ENCODE measurements around the gene GJC3.
A peak's percentile ranks its signal among the peaks of the same experiment; 100 is the strongest.
"Not testable (repeated sequence)": the region's sequence is repeated elsewhere in the genome, so short reads cannot be mapped to it uniquely, and the experiment has no call there.

GJC3 gene

DNA sequence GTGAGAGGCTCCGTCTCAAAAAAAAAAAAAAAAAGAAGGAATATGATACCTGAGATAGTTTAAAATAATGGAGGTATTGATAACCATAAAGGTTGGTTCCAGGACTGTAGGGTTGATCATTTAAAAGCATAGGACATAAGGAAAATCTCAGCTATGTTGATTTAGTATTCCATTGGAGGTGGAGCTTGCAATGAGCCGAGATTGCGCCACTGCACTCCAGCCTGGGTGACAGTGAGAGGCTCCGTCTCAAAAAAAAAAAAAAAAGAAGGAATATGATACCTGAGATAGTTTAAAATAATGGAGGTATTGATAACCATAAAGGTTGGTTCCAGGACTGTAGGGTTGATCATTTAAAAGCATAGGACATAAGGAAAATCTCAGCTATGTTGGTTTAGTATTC, 23.2 kb upstream of the GJC3 start:
- not testable (repeated sequence) for H3K9ac ChIP-seq (ENCODE audit: low read length); H3K4me3 ChIP-seq (ENCODE audit: low read length); H3K27me3 ChIP-seq (ENCODE audit: control insufficient read depth, insufficient read depth, low read length); H3K27ac ChIP-seq (ENCODE audit: low read depth, low read length); H3K36me3 ChIP-seq (ENCODE audit: control insufficient read depth, insufficient read depth, low read length); H3K4me1 ChIP-seq (ENCODE audit: control insufficient read depth, insufficient read depth, low read length)

DNA sequence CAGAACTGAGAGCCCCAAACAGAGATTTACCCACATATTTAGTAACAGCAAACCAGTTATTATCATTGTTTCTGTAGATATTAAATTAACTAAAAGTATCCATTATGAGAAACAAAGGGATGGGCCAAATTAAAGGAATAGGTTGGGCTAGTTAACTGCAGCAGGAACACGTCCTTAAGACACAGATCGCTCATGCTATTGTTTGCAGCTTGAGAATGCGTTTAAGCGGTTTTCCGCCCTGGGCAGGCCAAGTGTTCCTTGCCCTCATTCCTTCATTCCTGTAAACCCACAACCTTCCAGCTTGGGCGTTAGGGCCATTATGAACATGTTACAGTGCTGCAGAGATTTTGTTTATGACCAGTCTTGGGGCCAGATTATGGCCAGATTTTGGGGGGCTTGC, 21.4 kb upstream of the GJC3 start:
- H3K36me3 ChIP-seq (ENCODE audit: control insufficient read depth, insufficient read depth, low read length); H3K27me3 ChIP-seq (ENCODE audit: control insufficient read depth, insufficient read depth, low read length); H3K27ac ChIP-seq (ENCODE audit: low read depth, low read length); H3K4me1 ChIP-seq (ENCODE audit: control insufficient read depth, insufficient read depth, low read length); H3K4me3 ChIP-seq (ENCODE audit: low read length); H3K9ac ChIP-seq (ENCODE audit: low read length): not testable (repeated sequence)

GRCh38 chr7:99949645-99950228, 20.3 kb upstream of the GJC3 start:
- H3K4me1 ChIP-seq (ENCODE audit: control insufficient read depth, insufficient read depth, low read length) = no peaks in the 10 kb centered on the region
- no peak overlapping the region for H3K27ac ChIP-seq (ENCODE audit: low read depth, low read length)
- H3K36me3 ChIP-seq (ENCODE audit: control insufficient read depth, insufficient read depth, low read length) = no peaks in the 10 kb centered on the region
- H3K27me3 ChIP-seq (ENCODE audit: control insufficient read depth, insufficient read depth, low read length) = no peaks in the 10 kb centered on the region
- H3K4me3 ChIP-seq (ENCODE audit: low read length) = no peak overlapping the region
- no peak overlapping the region for H3K9ac ChIP-seq (ENCODE audit: low read length)

GRCh38 chr7:99947608-99948007, 18.2 kb upstream of the GJC3 start:
- Histone ChIP-seq H3K4me3 (ENCODE audit: low read length) (no peak overlapping the region), H3K27me3 (ENCODE audit: control insufficient read depth, insufficient read depth, low read length) (no peaks in the 10 kb centered on the region), H3K36me3 (ENCODE audit: control insufficient read depth, insufficient read depth, low read length) (no peaks in the 10 kb centered on the region), H3K4me1 (ENCODE audit: control insufficient read depth, insufficient read depth, low read length) (no peaks in the 10 kb centered on the region), H3K9ac (ENCODE audit: low read length) (no peak overlapping the region), H3K27ac (ENCODE audit: low read depth, low read length) (no peak overlapping the region)

DNA sequence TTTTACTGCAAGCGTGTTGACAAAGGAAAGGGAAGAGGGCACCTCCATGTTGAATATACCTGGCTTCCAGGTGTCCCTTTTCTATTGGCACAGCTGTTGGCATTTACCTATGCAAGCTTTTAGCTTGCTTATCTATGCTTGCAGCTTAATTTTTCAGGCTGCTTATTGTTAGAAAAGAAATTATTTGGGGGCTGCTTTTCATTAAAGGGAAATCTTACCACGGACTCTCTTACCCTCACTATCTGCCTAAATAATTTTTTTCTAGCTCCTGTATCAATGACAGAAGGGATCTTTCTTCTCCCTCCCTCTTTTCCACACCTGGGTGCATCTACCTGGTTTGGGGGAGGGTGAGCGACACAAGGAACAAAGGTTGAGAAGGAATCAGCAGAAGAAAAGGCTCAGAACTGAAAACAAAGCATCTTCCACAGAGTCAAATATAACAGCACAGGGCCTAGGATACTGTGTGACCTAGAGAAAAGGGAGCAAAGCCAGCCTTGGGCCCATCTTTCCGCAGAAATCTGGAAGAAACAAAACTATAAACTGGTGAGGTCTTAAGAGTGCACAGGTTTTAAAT, 15.2 kb upstream of the GJC3 start:
- Histone ChIP-seq H3K36me3 (ENCODE audit: control insufficient read depth, insufficient read depth, low read length) (no peaks in the 10 kb centered on the region), H3K27me3 (ENCODE audit: control insufficient read depth, insufficient read depth, low read length) (no peaks in the 10 kb centered on the region), H3K4me1 (ENCODE audit: control insufficient read depth, insufficient read depth, low read length) (no peaks in the 10 kb centered on the region), H3K27ac (ENCODE audit: low read depth, low read length) (no peak overlapping the region), H3K4me3 (ENCODE audit: low read length) (no peak overlapping the region), H3K9ac (ENCODE audit: low read length) (no peak overlapping the region)

GRCh38 chr7:99943641-99944496, 14.4 kb upstream of the GJC3 start:
- Histone ChIP-seq H3K9ac (ENCODE audit: low read length) (no peak overlapping the region), H3K36me3 (ENCODE audit: control insufficient read depth, insufficient read depth, low read length) (no peaks in the 10 kb centered on the region), H3K4me1 (ENCODE audit: control insufficient read depth, insufficient read depth, low read length) (no peaks in the 10 kb centered on the region), H3K27ac (ENCODE audit: low read depth, low read length) (no peak overlapping the region), H3K4me3 (ENCODE audit: low read length) (no peak overlapping the region), H3K27me3 (ENCODE audit: control insufficient read depth, insufficient read depth, low read length) (no peaks in the 10 kb centered on the region)

- H3K27ac ChIP-seq (ENCODE audit: low read depth, low read length) = no peak overlapping the region
- H3K27me3 ChIP-seq (ENCODE audit: control insufficient read depth, insufficient read depth, low read length) = peaks cover 2% of the 10 kb centered on the region
- no peaks in the 10 kb centered on the region for H3K36me3 ChIP-seq (ENCODE audit: control insufficient read depth, insufficient read depth, low read length)
- H3K9ac ChIP-seq (ENCODE audit: low read length) = no peak overlapping the region
- H3K4me1 ChIP-seq (ENCODE audit: control insufficient read depth, insufficient read depth, low read length) = no peaks in the 10 kb centered on the region
- H3K4me3 ChIP-seq (ENCODE audit: low read length) = no peak overlapping the region
Observed at GRCh38 chr7:99938296-99938695, 8.9 kb upstream of the GJC3 start.

GRCh38 chr7:99935009-99935408, 5.6 kb upstream of the GJC3 start:
- H3K27ac ChIP-seq (ENCODE audit: low read depth, low read length); H3K4me1 ChIP-seq (ENCODE audit: control insufficient read depth, insufficient read depth, low read length); H3K27me3 ChIP-seq (ENCODE audit: control insufficient read depth, insufficient read depth, low read length); H3K9ac ChIP-seq (ENCODE audit: low read length); H3K4me3 ChIP-seq (ENCODE audit: low read length); H3K36me3 ChIP-seq (ENCODE audit: control insufficient read depth, insufficient read depth, low read length): not testable (repeated sequence)

DNA sequence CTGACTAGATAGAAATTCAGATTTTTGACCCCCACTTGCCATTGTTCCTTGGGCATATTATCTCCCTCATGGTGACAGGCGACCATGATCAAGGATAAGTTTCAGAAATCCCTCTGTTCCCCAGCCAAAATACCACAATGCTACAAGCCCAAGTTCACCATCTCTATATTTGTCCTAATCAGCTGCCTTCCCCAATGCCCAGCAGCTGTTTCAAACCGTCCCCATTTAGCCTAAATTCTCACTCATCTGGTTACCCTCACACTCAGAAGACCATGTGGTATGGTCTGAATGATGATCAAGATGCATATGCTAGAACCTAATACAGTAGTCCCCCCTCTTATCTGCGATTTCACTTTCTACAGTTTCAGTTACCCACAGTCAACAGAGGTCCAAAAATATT, 956 bp upstream of the GJC3 start:
- Histone ChIP-seq H3K4me3 (ENCODE audit: low read length) (no peak overlapping the region), H3K9ac (ENCODE audit: low read length) (no peak overlapping the region), H3K4me1 (ENCODE audit: control insufficient read depth, insufficient read depth, low read length) (no peaks in the 10 kb centered on the region), H3K27ac (ENCODE audit: low read depth, low read length) (no peak overlapping the region), H3K36me3 (ENCODE audit: control insufficient read depth, insufficient read depth, low read length) (no peaks in the 10 kb centered on the region), H3K27me3 (ENCODE audit: control insufficient read depth, insufficient read depth, low read length) (peaks cover 5% of the 10 kb centered on the region)

DNA sequence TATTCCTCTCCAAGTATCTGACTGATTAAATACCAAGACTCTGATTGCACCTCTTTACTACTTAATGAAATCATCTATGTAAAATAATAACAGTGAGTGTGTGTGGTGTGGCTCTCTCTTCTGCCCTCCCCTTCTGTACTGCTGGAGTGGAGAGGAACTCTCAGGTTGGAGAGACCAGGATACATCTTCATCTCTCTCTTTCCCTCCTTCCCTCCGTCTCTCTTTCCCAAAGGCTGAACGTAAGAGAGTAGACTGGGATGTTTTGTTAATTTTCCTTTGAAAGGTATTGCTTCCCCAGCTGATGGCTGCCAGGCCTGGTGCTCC, 272 bp upstream of the GJC3 start:
- Histone ChIP-seq H3K4me1 (ENCODE audit: control insufficient read depth, insufficient read depth, low read length) (no peaks in the 10 kb centered on the region), H3K36me3 (ENCODE audit: control insufficient read depth, insufficient read depth, low read length) (no peaks in the 10 kb centered on the region), H3K27ac (ENCODE audit: low read depth, low read length) (no peak overlapping the region), H3K27me3 (ENCODE audit: control insufficient read depth, insufficient read depth, low read length) (peaks cover 4% of the 10 kb centered on the region), H3K9ac (ENCODE audit: low read length) (no peak overlapping the region), H3K4me3 (ENCODE audit: low read length) (peak overlapping the region; percentile 41)

GRCh38 chr7:99928188-99928587, 1.2 kb downstream of the GJC3 start:
- no peak overlapping the region for H3K27ac ChIP-seq (ENCODE audit: low read depth, low read length)
- peaks cover 3% of the 10 kb centered on the region for H3K27me3 ChIP-seq (ENCODE audit: control insufficient read depth, insufficient read depth, low read length)

GRCh38 chr7:99927536-99927935, 1.9 kb downstream of the GJC3 start:
- Histone ChIP-seq H3K27ac (ENCODE audit: low read depth, low read length) (no peak overlapping the region), H3K9ac (ENCODE audit: low read length) (no peak overlapping the region), H3K27me3 (ENCODE audit: control insufficient read depth, insufficient read depth, low read length) (peaks cover 3% of the 10 kb centered on the region), H3K4me1 (ENCODE audit: control insufficient read depth, insufficient read depth, low read length) (no peaks in the 10 kb centered on the region), H3K4me3 (ENCODE audit: low read length) (no peak overlapping the region), H3K36me3 (ENCODE audit: control insufficient read depth, insufficient read depth, low read length) (no peaks in the 10 kb centered on the region)

More at GRCh38 chr7:99928188-99928587, 1.2 kb downstream of the GJC3 start:
- Histone ChIP-seq H3K4me3 (ENCODE audit: low read length) (no peak overlapping the region), H3K36me3 (ENCODE audit: control insufficient read depth, insufficient read depth, low read length) (no peaks in the 10 kb centered on the region), H3K4me1 (ENCODE audit: control insufficient read depth, insufficient read depth, low read length) (no peaks in the 10 kb centered on the region), H3K9ac (ENCODE audit: low read length) (no peak overlapping the region)

DNA sequence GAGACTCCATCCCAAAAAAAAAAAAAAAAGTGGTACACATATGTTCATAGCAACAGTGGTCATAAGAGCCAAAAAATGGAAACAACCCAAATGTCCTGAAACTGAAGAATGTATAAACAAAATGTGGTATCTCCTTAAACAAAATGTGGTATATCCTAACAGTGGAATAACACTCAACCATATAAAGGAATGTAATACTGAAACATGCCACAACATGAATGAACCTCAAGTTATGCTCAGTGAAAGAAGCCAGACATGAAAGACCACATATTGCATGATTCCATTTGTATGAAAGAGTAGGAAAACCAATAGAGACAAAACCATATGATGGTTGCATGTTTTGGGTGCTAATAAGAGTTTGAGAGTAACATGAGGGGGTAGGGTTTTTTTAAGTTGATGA, 3.1 kb downstream of the GJC3 start:
- no peak overlapping the region for H3K9ac ChIP-seq (ENCODE audit: low read length)
- H3K4me1 ChIP-seq (ENCODE audit: control insufficient read depth, insufficient read depth, low read length) = no peaks in the 10 kb centered on the region
- no peak overlapping the region for H3K4me3 ChIP-seq (ENCODE audit: low read length)
- H3K27me3 ChIP-seq (ENCODE audit: control insufficient read depth, insufficient read depth, low read length) = peaks cover 3% of the 10 kb centered on the region
- H3K27ac ChIP-seq (ENCODE audit: low read depth, low read length) = no peak overlapping the region
- H3K36me3 ChIP-seq (ENCODE audit: control insufficient read depth, insufficient read depth, low read length) = no peaks in the 10 kb centered on the region

All from rectal smooth muscle tissue (tissue), 1 donor.